Smooth muscle cell of the brain vasculature (primary cell): ENCODE results near the gene PTPN23.
A peak's percentile ranks its signal among the peaks of the same experiment; 100 is the strongest.
"Not testable (repeated sequence)": the region's sequence is repeated elsewhere in the genome, so short reads cannot be mapped to it uniquely, and the experiment has no call there.

ENCODE experiments used
- DNase-seq: peaks from one replicate; pipeline ENCODE4 v3.0.0-alpha.2; 2012; ENCODE audit warnings: low read depth, low spot score

Gene PTPN23, protein sequence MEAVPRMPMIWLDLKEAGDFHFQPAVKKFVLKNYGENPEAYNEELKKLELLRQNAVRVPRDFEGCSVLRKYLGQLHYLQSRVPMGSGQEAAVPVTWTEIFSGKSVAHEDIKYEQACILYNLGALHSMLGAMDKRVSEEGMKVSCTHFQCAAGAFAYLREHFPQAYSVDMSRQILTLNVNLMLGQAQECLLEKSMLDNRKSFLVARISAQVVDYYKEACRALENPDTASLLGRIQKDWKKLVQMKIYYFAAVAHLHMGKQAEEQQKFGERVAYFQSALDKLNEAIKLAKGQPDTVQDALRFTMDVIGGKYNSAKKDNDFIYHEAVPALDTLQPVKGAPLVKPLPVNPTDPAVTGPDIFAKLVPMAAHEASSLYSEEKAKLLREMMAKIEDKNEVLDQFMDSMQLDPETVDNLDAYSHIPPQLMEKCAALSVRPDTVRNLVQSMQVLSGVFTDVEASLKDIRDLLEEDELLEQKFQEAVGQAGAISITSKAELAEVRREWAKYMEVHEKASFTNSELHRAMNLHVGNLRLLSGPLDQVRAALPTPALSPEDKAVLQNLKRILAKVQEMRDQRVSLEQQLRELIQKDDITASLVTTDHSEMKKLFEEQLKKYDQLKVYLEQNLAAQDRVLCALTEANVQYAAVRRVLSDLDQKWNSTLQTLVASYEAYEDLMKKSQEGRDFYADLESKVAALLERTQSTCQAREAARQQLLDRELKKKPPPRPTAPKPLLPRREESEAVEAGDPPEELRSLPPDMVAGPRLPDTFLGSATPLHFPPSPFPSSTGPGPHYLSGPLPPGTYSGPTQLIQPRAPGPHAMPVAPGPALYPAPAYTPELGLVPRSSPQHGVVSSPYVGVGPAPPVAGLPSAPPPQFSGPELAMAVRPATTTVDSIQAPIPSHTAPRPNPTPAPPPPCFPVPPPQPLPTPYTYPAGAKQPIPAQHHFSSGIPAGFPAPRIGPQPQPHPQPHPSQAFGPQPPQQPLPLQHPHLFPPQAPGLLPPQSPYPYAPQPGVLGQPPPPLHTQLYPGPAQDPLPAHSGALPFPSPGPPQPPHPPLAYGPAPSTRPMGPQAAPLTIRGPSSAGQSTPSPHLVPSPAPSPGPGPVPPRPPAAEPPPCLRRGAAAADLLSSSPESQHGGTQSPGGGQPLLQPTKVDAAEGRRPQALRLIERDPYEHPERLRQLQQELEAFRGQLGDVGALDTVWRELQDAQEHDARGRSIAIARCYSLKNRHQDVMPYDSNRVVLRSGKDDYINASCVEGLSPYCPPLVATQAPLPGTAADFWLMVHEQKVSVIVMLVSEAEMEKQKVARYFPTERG (N-terminal part only)

DNA sequence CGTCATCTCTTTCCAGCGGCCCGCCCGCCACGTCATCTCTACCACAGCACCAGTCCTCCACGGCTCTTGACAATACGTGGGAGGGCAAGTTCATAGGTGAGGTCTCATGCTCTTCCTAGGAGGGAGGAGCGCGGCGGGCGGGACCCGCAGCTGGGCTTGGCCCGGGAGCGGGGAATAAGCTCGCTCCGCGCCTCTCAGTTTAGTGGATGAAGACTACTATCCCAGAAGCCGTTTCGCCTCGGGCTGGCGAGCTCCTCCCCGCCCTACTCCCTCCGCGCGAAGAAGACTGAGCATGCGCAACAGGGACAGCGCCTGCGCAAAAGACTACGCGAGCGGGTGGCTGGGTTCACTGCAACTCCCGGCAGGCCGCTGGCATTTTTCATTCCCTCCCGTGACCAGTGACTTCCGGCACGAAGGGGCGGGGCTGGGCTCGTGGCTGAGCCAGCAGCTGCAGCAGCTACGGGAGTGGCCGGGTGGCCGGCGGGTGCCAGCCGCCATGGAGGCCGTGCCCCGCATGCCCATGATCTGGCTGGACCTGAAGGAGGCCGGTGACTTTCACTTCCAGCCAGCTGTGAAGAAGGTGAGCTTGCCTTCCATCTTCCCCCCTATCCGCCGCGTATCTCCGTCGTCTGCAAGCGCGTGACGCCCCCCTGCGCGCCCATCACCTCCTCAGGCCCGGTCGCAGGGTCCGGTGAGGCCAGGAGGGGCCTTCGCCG, at the start of gene PTPN23:
PTPN23 (plus strand) TSS at position 421 of the 716 bp plus-strand sequence; CDS start at position 497, 76 bp downstream.
- DNase-seq: peak; percentile 98

- no peak for DNase-seq
Observed at GRCh38 chr3:47333907-47334306, 46.9 kb upstream of the PTPN23 start.

DNA sequence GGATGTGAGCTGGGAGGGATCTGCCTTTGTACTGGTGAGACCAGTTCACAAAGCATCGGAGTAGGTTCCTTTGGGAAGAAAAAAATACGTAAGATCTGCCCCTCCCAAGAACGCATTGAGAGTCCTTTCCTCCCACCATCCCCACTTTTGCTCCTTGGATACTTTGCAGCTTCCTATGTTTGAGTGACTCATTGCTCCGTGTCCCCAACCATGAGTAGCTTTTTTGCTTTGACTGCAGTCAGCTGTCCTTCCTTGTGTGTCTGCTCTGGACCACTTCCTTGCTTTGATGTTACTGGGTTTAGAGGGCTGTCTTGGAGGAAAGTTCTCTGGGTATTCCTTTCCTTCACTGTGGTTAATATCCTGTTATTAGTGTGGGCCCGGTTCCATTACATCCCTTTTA, 43.2 kb upstream of the PTPN23 start:
- no peak for DNase-seq

DNA sequence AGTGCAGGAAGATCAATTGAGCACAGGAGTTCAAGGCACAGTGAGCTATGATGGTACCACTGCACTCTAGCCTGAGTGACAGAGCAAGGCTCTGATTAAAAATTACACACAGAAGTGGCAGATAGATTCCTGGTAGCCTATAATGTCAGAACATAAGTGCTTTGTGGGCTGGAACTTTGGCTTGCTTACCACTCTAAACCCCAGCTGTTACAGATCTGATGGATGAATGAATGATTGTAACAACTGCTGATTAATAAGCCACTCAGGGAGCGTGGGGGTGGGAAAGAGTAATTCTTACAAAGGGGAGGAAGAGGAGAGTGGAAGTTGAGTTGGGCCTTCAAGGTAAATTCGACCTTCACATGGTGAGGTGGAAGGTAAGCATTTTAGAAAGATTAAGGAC, 40.9 kb upstream of the PTPN23 start:
- no peak for DNase-seq

DNA sequence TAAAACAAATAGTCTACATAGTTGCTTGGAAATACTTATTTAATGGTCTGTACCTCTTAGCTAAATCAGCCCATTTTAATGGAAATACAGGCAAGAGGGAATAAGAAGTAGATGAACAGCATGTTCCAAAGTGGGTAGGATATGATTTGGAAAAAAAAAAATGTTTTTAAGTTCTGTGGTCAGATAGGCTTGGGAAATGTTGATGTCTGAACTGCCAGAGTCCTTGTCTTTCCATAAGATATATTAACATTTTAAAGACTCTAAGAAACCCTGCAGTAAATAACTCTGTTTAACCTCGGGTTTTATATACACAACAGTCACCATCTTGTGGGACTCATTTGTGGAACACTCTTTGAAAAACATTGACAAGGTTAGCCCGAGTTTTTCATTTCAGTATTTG, 40.0 kb upstream of the PTPN23 start:
- no peak for DNase-seq

- no peak for DNase-seq
Observed at GRCh38 chr3:47342151-47342550, 38.7 kb upstream of the PTPN23 start.

DNA sequence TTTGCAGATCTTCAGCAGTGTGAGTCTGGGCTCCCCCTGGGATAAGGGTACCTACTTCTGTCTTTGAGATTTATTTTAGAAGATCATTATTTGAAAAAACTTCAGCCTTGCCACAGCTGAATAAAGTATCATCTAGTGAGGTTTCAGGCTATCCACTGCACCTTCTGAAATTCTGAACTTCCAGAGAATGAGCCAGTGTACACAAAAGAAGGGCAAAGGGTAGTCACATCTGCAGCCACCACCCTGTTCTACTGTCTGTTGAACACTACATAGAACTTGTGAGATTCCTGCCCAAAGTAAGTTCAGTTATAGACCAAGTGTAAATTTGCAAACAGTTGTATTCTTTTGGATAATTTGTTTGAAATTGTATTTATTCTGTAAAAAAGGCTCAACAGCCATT, 38.0 kb upstream of the PTPN23 start:
- DNase-seq: no peak

DNA sequence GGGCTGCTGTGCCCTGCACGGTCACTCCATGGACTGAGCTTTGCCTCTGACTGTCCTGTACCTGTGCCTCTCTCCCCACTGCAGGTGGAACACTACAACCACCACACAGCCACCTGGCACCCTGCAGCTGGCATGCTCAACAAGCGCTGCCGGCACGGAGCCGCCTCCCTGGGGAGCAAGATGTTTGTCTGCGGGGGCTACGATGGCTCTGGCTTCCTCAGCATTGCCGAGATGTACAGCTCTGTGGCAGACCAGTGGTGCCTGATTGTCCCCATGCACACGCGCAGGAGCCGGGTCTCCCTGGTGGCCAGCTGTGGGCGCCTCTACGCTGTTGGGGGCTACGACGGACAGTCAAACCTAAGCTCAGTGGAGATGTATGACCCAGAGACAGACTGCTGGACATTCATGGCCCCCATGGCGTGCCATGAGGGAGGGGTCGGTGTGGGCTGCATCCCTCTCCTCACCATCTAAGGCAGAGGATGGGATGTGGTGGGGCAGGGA, 37.3 kb upstream of the PTPN23 start:
- no peak for DNase-seq

DNA sequence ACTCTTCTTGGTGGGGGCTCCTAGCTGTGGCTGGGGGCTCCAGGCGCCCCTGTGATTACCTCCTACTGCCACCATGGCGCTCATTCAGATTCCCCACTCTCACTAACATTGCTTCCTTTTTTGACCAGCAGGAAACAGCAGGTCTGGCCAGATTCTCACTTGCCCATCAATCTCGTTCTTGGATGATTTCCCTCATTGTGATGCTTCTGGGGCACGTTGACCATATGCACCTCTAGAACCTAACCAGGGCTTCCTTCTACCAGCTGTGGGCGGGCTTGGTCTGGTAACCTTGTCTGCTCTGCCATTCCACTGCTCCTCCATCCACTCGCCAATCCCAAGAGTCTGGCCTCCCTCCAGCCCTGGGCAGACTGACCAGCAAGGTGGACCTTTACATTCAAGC, 35.9 kb upstream of the PTPN23 start:
- DNase-seq: no peak

GRCh38 chr3:47347217-47347801, 33.5 kb upstream of the PTPN23 start:
- DNase-seq: no peak

GRCh38 chr3:47348411-47349154, 32.2 kb upstream of the PTPN23 start:
- no peak for DNase-seq

- DNase-seq: no peak
Observed at GRCh38 chr3:47355010-47355409, 25.8 kb upstream of the PTPN23 start.

DNA sequence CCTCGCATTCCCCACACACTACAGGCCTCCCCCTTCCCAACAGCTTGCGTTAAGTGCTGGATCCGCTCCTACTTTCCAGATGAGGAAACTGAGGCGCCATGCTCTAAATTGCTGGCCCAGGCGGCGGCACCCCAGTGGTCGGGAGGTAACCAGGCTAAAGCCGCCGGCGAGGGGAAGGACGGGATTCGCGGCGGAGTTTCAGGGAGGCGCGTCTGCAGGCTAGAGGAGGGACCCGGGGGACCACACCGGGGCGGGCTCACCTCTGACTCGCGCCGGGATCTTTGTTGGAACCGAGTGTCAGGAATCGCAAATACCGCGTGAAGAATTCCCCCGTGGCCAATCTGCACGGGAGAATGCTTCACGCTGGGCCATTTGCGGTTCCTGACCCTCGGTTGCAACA, 24.6 kb upstream of the PTPN23 start:
- no peak for DNase-seq

GRCh38 chr3:47359323-47359722, 21.5 kb upstream of the PTPN23 start:
- DNase-seq: no peak

- DNase-seq: not testable (repeated sequence)
Observed at GRCh38 chr3:47360110-47360517, 20.7 kb upstream of the PTPN23 start.

GRCh38 chr3:47362701-47363100, 18.1 kb upstream of the PTPN23 start:
- DNase-seq: no peak

DNA sequence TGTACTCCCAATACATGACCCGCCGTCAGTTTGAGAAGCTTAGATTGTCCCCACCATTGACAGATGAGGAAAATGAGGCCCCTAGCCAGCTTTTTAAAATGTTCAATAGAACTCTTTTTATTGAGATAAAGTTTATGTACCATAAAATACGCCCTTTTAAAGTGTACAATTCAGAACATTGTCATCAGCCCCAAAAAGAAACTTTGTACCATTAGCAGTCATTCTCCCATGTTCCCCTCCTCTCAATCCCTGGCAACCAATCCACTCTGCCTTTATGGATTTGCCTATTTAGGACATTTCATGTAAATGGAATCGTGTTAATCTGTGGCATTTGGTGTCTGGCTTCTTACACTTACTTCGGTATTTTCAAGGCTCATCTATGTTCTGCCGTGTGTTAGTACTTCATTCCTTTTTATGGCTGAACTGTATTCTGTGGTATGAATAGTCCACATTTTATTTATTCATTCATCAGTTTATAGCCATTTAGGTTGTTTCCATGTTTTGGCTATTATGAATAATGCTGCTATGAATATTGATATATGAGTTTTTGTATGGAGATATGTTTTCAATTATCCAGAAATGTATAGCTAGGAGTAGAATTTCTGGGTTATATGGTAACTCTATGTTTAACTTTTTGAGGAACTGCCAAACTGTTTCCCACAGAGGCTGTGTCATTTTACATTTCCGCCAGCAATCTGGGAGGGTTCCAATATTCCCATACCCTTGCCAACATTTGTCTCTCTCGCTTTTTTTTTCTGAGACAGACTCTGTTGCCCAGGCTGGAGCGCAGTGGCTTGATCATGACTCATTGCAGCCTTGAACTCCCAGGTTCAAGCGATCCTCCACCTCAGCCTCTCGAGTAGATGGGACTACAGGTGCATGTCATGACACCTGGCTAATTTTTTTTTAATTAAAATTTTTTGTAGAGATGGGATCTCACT, 15.3 kb upstream of the PTPN23 start:
- DNase-seq: no peak

DNA sequence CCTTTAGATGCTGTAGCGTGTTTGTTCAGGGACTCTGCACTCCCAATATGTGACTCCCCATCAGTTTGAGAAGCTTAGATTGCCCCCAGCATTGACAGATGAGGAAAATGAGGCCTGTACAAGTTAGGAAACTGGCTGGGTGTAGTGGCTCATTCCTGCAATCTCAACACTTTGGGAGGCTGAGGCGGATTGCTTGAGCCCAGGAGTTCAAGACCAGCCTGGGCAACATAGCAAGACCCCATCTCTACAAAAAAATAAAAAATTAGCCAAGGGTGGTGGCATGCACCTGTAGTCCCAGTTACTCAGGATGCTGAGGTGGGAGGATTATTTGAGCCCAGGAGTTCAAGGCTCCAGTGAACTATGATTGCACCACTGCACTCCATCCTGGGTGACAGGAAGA, 14.0 kb upstream of the PTPN23 start:
- no peak for DNase-seq

DNA sequence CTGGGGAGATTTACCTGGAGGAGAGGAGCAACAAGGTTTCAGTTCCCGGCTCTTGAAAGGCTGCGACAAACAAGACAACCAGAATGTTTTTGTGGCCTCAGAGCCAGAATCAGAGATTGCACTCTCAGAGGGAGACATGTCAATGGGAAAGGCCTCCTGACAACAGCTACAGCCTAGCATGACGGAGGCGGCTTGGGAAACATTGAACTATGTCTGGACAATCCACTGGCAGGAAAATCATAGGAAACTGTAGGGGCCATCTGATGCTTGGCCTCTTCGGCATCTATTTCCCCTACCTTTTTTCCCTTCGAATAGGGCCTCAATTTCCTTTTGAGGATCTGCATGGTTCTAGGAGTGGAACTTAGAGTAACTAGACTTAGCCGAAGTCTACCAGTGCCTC, 13.2 kb upstream of the PTPN23 start:
- no peak for DNase-seq
